OCI-LY3 (cell line): ENCODE data around the gene CHIT1.
"Not testable (repeated sequence)": the region's sequence is repeated elsewhere in the genome, so short reads cannot be mapped to it uniquely, and the experiment has no call there.

Source experiments
- H2AFZ ChIP-seq: fragments of 200-600, 300-600 bp; shearing (Covaris generic); 2 replicates; pipeline ENCODE4 v1.6.0; 2014; ENCODE audit warnings: antibody characterized with exemption, low read depth, low read length
- H3K27ac ChIP-seq: fragments of 200-600, 300-600 bp; sonication (generic); 2 replicates; pipeline ENCODE4 v1.5.1; 2014; ENCODE audit warnings: mild to moderate bottlenecking, low read length, moderate library complexity, mixed read lengths
- H3K27me3 ChIP-seq: fragments of 200-600, 300-600 bp; sonication (generic); 2 replicates; pipeline ENCODE4 v1.6.1; 2014; ENCODE audit warnings: low read depth, low read length, mixed read lengths
- H3K36me3 ChIP-seq: fragments of 200-600, 300-600 bp; sonication (generic); replicated peaks from 2 replicates; pipeline ENCODE3; 2014; ENCODE audit warnings: low read depth, low read length, mixed read lengths
- H3K4me1 ChIP-seq: fragments of 300-600, 200-600 bp; sonication (generic); 2 replicates; pipeline ENCODE4 v1.6.1; 2014; ENCODE audit warnings: low read length, mixed read lengths
- H3K4me2 ChIP-seq: fragments of 200-600, 300-600 bp; sonication (generic); 2 replicates; pipeline ENCODE4 v1.6.1; 2014; ENCODE audit warnings: low read length, mixed read lengths
- H3K4me3 ChIP-seq: fragments of 300-600, 200-600 bp; sonication (generic); 2 replicates; pipeline ENCODE4 v1.5.1; 2014; ENCODE audit warnings: antibody characterized with exemption, mild to moderate bottlenecking, low read length, moderate library complexity
- H3K79me2 ChIP-seq: fragments of 300-600, 200-600 bp; shearing (Covaris generic); 2 replicates; pipeline ENCODE4 v1.6.1; 2014; ENCODE audit warnings: mild to moderate bottlenecking, low read length, mixed read lengths
- H3K9ac ChIP-seq: fragments of 300-600, 200-600 bp; shearing (Covaris generic); 2 replicates; pipeline ENCODE4 v1.6.0; 2014; ENCODE audit warnings: mild to moderate bottlenecking, low read length, moderate library complexity
- H3K9me3 ChIP-seq: fragments of 200-600, 300-600 bp; shearing (Covaris generic); 2 replicates; pipeline ENCODE4 v1.6.1; 2014; ENCODE audit warnings: low read length, mixed read lengths; ENCODE audit not compliant: insufficient read depth
- H4K20me1 ChIP-seq: fragments of 200-600, 300-600 bp; sonication (generic); 2 replicates; pipeline ENCODE4 v1.6.1; 2016; ENCODE audit warnings: low read length, mixed read lengths; ENCODE audit not compliant: insufficient read depth
- CTCF ChIP-seq: fragments of 200-600, 300-600 bp; sonication (generic); IDR thresholded peaks from 2 replicates; pipeline ENCODE4 v1.5.1; 2014; ENCODE audit warnings: antibody characterized with exemption, low read length, low read depth
- EZH2phosphoT487 ChIP-seq: fragments of 200-600 bp; shearing (Covaris generic); IDR thresholded peaks from 2 replicates; pipeline ENCODE4 v1.6.1; 2018; ENCODE audit warnings: antibody characterized with exemption, mixed run types, low read depth

CHIT1 gene

DNA sequence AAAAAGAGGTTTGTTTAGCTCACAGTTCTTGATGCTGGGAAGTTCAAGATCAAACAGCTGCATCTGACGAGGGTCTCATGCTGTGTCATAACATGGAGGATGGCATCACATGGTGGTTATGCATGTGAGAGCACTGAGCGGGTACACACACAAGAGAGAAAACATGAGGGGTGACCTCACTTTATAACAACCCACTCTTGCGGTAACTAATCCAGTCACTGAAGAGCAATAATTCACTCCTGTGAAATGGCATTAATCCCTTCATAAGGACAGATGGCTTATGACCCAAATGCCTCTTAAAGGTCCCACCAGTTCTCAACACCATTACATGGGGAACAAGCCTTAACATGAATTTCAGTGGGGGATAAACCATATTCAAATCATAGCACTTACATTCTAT lies 23.2 kb upstream of the CHIT1 start:
- Histone ChIP-seq H3K4me2 (no peak overlapping the region), H3K4me1 (no peaks in the 10 kb centered on the region), H4K20me1 (no peaks in the 10 kb centered on the region), H3K36me3 (no peaks in the 10 kb centered on the region), H3K9me3 (no peaks in the 10 kb centered on the region), H3K27me3 (peaks cover 56% of the 10 kb centered on the region), H2AFZ (no peak overlapping the region), H3K79me2 (no peaks in the 10 kb centered on the region), H3K4me3 (no peak overlapping the region), H3K27ac (no peak overlapping the region), H3K9ac (no peak overlapping the region)
- TF ChIP-seq CTCF, result no peak

DNA sequence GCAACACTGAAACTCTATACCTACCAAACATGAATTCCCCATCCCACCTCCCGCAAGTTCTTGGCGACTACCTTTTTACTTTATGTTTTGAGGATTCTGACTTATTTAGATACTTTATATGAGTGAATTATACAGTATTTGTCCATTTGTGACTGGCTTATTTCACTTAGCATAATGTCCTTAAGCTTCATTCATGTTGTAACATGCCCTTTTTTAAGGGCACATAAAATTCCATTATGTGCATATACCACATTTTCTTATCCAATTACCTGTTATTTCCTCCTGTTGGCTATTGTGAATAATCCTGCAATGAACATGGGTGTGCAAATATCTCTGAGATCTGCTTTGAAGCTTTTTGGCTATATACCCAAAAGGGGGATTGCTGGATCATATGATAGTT lies 22.0 kb upstream of the CHIT1 start:
- Histone ChIP-seq H3K27me3 (peaks cover 57% of the 10 kb centered on the region), H3K79me2 (no peaks in the 10 kb centered on the region), H3K27ac (no peak overlapping the region), H3K4me2 (no peak overlapping the region), H3K9ac (no peak overlapping the region), H2AFZ (no peak overlapping the region), H4K20me1 (no peaks in the 10 kb centered on the region), H3K4me1 (no peaks in the 10 kb centered on the region), H3K4me3 (no peak overlapping the region), H3K9me3 (no peaks in the 10 kb centered on the region), H3K36me3 (no peaks in the 10 kb centered on the region)
- TF ChIP-seq EZH2phosphoT487 (no peak), CTCF (no peak)

- no peaks in the 10 kb centered on the region for H3K79me2 ChIP-seq
- H3K4me1 ChIP-seq, result no peaks in the 10 kb centered on the region
- no peak overlapping the region for H3K9ac ChIP-seq
- TF ChIP-seq EZH2phosphoT487 (no peak), CTCF (no peak)
- H3K27ac ChIP-seq, result no peak overlapping the region
- H3K4me3 ChIP-seq, result no peak overlapping the region
- H3K36me3 ChIP-seq, result no peaks in the 10 kb centered on the region
- no peaks in the 10 kb centered on the region for H3K9me3 ChIP-seq
- no peak overlapping the region for H3K4me2 ChIP-seq
- H3K27me3 ChIP-seq, result peaks cover 60% of the 10 kb centered on the region
- no peak overlapping the region for H2AFZ ChIP-seq
- no peaks in the 10 kb centered on the region for H4K20me1 ChIP-seq
Observed at GRCh38 chr1:203250911-203251310, 21.4 kb upstream of the CHIT1 start.

DNA sequence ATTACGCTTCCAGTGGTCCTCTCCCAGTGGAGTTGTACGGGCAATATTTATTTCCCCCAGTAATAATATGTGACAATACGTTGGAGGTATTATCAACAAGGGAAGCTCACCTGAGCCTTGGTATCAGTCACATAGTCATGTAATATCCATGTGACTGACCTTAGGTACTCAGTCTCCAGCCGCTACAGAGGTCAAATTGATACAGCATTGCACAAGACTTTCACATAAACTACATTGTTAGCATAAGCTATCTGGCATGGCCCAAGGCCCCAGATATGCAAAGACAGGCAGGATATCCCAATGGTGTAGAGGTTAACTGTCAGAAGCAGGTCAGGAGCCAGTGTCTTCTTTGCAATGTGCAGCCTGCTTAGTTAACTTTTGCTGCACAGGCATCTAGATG lies 15.3 kb upstream of the CHIT1 start:
- Histone ChIP-seq H3K9me3 (no peaks in the 10 kb centered on the region), H3K4me1 (no peaks in the 10 kb centered on the region), H3K4me2 (no peak overlapping the region), H3K4me3 (no peak overlapping the region), H3K27me3 (peaks cover 44% of the 10 kb centered on the region), H3K79me2 (no peaks in the 10 kb centered on the region), H3K27ac (no peak overlapping the region), H3K9ac (no peak overlapping the region), H2AFZ (no peak overlapping the region), H3K36me3 (no peaks in the 10 kb centered on the region), H4K20me1 (no peaks in the 10 kb centered on the region)
- TF ChIP-seq EZH2phosphoT487 (no peak), CTCF (no peak)

DNA sequence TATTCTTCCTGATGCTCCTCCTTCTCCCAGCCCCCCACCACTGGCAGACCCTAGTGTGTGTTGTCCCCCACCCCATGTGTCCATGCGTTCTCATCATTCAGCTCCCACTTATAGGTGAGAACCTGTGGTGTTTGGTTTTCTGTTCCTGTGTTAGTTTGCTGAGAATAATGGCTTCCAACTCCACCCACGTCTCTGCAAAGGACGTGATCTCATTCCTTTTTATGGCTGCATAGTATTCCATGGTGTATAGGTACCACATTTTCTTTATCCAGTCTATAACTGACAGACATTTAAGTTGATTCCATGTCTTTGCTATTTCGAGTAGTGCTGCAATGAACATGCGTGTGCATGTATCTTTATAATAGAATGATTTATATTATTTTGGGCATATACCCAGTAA lies 12.2 kb upstream of the CHIT1 start:
- not testable (repeated sequence) for H3K36me3 ChIP-seq, H3K9me3 ChIP-seq, H3K4me2 ChIP-seq, H4K20me1 ChIP-seq, H3K79me2 ChIP-seq, H2AFZ ChIP-seq, H3K4me1 ChIP-seq, H3K27ac ChIP-seq, H3K4me3 ChIP-seq, H3K9ac ChIP-seq
- peaks cover 44% of the 10 kb centered on the region for H3K27me3 ChIP-seq
